Ishikawa (cell line): ENCODE data around the gene MAP2.

Experiments used
- CEBPB ChIP-seq: IDR thresholded peaks from 2 replicates; pipeline ENCODE4 v1.6.1; 2012
- CREB1 ChIP-seq: IDR thresholded peaks from 2 replicates; pipeline ENCODE4 v1.6.1; 2012; ENCODE audit warnings: low read depth
- EGR1 ChIP-seq: IDR thresholded peaks from 2 replicates; pipeline ENCODE4 v1.6.1; 2012
- EP300 ChIP-seq: IDR thresholded peaks from 2 replicates; pipeline ENCODE4 v1.6.1; 2012; ENCODE audit warnings: borderline replicate concordance
- FOXM1 ChIP-seq: IDR thresholded peaks from 2 replicates; pipeline ENCODE4 v1.6.1; 2012; ENCODE audit warnings: low read depth, borderline replicate concordance
- NFIC ChIP-seq: IDR thresholded peaks from 2 replicates; pipeline ENCODE4 v1.6.1; 2012
- RAD21 ChIP-seq: IDR thresholded peaks from 2 replicates; pipeline ENCODE4 v1.6.1; 2012; ENCODE audit warnings: low read depth
- TAF1 ChIP-seq: IDR thresholded peaks from 2 replicates; pipeline ENCODE4 v1.6.1; 2012; ENCODE audit warnings: low read depth, mild to moderate bottlenecking
- TCF12 ChIP-seq: IDR thresholded peaks from 2 replicates; pipeline ENCODE4 v1.6.1; 2012; ENCODE audit warnings: low read depth
- TEAD4 ChIP-seq: IDR thresholded peaks from 2 replicates; pipeline ENCODE4 v1.6.1; 2012
- YY1 ChIP-seq: IDR thresholded peaks from 2 replicates; pipeline ENCODE4 v1.6.1; 2012; ENCODE audit warnings: low read depth
- ZBTB7A ChIP-seq: IDR thresholded peaks from 2 replicates; pipeline ENCODE4 v1.6.1; 2012; ENCODE audit warnings: low read depth
- TF ChIP-seq, protein P1 (sequence below): IDR thresholded peaks from 2 replicates; pipeline ENCODE4 v1.6.1; 2012; ENCODE audit warnings: low read depth, mild to moderate bottlenecking
- TF ChIP-seq, protein P2 (sequence below): IDR thresholded peaks from 2 replicates; pipeline ENCODE4 v1.6.1; 2012
- TF ChIP-seq, protein P3 (sequence below): IDR thresholded peaks from 2 replicates; pipeline ENCODE4 v1.6.1; 2012

Gene MAP2

DNA sequence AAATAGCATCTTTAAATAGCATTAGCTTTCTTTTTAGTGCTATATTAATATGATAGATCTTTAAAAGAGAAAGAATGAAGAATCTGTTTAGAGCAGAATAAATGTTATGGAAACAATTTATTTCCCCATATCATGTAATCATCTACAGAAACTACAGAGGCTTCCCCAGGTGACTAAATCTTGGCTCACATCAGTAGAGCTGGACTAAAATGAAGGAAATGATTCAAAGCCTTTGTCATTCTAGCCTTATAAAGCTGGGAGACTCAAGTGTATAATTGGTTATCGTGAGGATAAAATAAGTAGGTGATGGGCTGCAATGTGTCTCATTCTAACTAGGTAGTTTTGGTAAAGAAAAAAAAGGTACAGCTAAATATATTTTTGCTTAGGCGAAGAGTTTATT, 264.5 kb downstream of the MAP2 start:
- TF ChIP-seq TCF12 = no peak
- TF ChIP-seq TAF1 = no peak
- TF ChIP-seq RAD21 = no peak
- TF ChIP-seq, protein P1, sequence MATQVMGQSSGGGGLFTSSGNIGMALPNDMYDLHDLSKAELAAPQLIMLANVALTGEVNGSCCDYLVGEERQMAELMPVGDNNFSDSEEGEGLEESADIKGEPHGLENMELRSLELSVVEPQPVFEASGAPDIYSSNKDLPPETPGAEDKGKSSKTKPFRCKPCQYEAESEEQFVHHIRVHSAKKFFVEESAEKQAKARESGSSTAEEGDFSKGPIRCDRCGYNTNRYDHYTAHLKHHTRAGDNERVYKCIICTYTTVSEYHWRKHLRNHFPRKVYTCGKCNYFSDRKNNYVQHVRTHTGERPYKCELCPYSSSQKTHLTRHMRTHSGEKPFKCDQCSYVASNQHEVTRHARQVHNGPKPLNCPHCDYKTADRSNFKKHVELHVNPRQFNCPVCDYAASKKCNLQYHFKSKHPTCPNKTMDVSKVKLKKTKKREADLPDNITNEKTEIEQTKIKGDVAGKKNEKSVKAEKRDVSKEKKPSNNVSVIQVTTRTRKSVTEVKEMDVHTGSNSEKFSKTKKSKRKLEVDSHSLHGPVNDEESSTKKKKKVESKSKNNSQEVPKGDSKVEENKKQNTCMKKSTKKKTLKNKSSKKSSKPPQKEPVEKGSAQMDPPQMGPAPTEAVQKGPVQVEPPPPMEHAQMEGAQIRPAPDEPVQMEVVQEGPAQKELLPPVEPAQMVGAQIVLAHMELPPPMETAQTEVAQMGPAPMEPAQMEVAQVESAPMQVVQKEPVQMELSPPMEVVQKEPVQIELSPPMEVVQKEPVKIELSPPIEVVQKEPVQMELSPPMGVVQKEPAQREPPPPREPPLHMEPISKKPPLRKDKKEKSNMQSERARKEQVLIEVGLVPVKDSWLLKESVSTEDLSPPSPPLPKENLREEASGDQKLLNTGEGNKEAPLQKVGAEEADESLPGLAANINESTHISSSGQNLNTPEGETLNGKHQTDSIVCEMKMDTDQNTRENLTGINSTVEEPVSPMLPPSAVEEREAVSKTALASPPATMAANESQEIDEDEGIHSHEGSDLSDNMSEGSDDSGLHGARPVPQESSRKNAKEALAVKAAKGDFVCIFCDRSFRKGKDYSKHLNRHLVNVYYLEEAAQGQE = no peak
- TF ChIP-seq FOXM1 = no peak
- TF ChIP-seq CREB1 = no peak
- TF ChIP-seq CEBPB = no peak
- TF ChIP-seq, protein P2, sequence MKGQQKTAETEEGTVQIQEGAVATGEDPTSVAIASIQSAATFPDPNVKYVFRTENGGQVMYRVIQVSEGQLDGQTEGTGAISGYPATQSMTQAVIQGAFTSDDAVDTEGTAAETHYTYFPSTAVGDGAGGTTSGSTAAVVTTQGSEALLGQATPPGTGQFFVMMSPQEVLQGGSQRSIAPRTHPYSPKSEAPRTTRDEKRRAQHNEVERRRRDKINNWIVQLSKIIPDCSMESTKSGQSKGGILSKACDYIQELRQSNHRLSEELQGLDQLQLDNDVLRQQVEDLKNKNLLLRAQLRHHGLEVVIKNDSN = no peak
- no peak for TF ChIP-seq ZBTB7A
- no peak for TF ChIP-seq YY1
- TF ChIP-seq NFIC = no peak
- TF ChIP-seq, protein P3, sequence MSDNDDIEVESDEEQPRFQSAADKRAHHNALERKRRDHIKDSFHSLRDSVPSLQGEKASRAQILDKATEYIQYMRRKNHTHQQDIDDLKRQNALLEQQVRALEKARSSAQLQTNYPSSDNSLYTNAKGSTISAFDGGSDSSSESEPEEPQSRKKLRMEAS = no peak
- TF ChIP-seq EP300 = no peak
- no peak for TF ChIP-seq EGR1
- no peak for TF ChIP-seq TEAD4

DNA sequence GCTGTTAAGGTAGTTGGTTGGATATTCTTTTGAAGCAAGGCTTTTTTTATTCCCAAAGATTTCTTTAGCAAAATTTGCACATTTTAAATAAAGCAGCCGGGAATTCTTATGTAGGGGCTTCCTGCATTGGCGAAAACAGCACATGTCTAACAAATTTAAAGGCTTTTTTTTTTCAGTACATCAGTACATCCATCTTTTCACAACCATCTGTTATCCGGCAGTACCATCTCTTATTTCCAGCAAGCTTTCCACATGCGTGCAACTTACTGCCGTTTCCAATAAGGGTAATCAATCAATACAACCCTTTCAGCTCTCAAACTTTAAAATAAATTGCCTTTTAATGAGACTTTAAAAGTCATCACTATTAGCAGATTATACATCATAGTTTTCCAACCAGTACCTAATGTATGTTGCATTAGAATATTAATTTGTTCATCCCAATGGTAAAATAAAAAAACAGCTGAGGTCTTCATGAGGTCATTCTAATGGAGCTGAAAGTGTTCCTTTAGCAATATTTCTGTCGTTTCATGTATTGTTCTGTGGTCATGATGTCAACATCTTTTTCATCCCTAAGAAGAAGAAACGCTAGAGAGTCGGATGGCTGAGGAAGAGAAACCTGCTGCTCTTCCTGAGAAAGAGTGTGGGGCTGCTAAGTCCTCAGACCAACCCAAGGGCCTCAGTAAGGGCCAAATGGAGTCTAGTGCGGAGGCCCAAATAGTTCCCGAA, 266.3 kb downstream of the MAP2 start:
- TF ChIP-seq CEBPB (no peak), CREB1 (no peak), ZBTB7A (no peak)
- TF ChIP-seq, protein P2 = no peak
- TF ChIP-seq, protein P1 = no peak

DNA sequence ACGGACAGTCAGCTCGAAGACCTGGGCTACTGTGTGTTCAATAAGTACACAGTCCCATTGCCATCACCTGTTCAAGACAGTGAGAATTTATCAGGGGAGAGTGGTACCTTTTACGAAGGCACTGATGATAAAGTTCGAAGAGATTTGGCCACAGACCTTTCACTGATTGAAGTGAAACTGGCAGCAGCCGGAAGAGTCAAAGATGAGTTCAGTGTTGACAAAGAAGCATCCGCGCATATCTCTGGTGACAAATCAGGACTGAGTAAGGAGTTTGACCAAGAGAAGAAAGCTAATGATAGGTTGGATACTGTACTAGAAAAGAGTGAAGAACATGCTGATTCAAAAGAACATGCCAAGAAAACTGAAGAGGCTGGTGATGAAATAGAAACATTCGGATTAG, 270.9 kb downstream of the MAP2 start:
- TF ChIP-seq, protein P2 = no peak
- no peak for TF ChIP-seq NFIC
- TF ChIP-seq RAD21 = no peak
- no peak for TF ChIP-seq CREB1
- TF ChIP-seq TEAD4 = no peak
- TF ChIP-seq EP300 = no peak
- no peak for TF ChIP-seq ZBTB7A
- no peak for TF ChIP-seq TAF1
- no peak for TF ChIP-seq FOXM1
- TF ChIP-seq CEBPB = no peak
- no peak for TF ChIP-seq EGR1
- TF ChIP-seq, protein P1 = no peak

DNA sequence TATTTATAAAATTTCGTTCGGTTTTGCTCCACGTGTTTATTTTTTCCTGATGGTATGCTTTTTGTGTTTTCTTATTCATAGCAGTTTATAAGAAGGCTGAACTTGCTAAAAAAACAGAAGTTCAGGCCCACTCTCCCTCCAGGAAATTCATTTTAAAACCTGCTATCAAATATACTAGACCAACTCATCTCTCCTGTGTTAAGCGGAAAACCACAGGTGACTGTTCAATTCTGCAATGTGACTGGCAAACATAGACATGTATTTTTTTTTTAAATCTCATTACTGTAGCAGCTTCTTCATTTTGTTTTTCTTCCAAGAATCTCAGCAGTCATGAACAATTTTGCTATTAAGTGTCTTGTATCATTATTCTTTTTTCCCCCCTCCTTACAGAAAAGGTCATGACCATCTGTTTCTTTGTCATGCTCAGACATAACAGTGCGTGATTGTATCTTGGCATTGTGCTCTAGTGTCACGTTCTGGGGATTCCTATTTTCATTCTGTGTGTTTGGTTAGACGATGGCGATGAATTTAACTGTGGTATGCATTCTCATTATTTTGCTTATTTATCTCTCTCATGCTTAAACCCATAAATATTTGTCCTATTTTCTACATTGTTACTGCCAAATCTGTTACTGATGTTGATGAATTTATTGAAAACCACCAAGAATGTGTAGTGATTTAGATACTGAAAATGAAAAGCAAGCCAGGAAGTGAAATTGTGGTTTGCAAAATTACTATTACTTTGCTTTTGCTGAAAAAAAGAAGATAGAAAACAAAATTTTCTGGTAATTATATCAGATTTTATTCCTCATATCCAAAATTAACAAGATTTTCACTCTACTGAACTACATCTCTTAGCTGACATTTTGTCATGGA, 273.2 kb downstream of the MAP2 start:
- no peak for TF ChIP-seq NFIC
- no peak for TF ChIP-seq TAF1
- TF ChIP-seq FOXM1 = no peak
- TF ChIP-seq TEAD4 = no peak
- TF ChIP-seq, protein P1 = no peak
- TF ChIP-seq ZBTB7A = no peak
- TF ChIP-seq YY1 = no peak
- TF ChIP-seq, protein P2 = no peak
- TF ChIP-seq TCF12 = no peak
- TF ChIP-seq EGR1 = no peak
- TF ChIP-seq, protein P3 = no peak
- no peak for TF ChIP-seq CREB1
- no peak for TF ChIP-seq EP300
- TF ChIP-seq CEBPB = no peak
- TF ChIP-seq RAD21 = no peak
